A549 (cell line): Measurements from ENCODE around the gene RNF41.

Source experiments
- CHD2 ChIP-seq: fragments of 150-350 bp; IDR thresholded peaks from 2 replicates; pipeline ENCODE4 v1.6.1; 2014; ENCODE audit warnings: low read length; ENCODE audit not compliant: partially characterized antibody
- JUN ChIP-seq, 2 experiments: fragments of >200 bp; sonication (Bioruptor Twin); formaldehyde crosslinking; IDR thresholded peaks; 2 replicates in 1 of 2; 3 replicates in 1 of 2; pipeline ENCODE4 v1.6.1; 2016 to 2017
- POLR2A ChIP-seq: IDR thresholded peaks from 2 replicates; pipeline ENCODE4 v1.6.1; 2012; ENCODE audit warnings: mild to moderate bottlenecking, low read length
- RFX5 ChIP-seq: fragments of 450-650 bp; IDR thresholded peaks from 2 replicates; pipeline ENCODE4 v1.7.1; 2014; ENCODE audit warnings: antibody characterized with exemption, mild to moderate bottlenecking, moderate library complexity
- ZFP36 ChIP-seq: fragments of 450-650 bp; IDR thresholded peaks from 2 replicates; pipeline ENCODE4 v1.6.1; 2014; ENCODE audit warnings: borderline replicate concordance; ENCODE audit not compliant: partially characterized antibody

DNA sequence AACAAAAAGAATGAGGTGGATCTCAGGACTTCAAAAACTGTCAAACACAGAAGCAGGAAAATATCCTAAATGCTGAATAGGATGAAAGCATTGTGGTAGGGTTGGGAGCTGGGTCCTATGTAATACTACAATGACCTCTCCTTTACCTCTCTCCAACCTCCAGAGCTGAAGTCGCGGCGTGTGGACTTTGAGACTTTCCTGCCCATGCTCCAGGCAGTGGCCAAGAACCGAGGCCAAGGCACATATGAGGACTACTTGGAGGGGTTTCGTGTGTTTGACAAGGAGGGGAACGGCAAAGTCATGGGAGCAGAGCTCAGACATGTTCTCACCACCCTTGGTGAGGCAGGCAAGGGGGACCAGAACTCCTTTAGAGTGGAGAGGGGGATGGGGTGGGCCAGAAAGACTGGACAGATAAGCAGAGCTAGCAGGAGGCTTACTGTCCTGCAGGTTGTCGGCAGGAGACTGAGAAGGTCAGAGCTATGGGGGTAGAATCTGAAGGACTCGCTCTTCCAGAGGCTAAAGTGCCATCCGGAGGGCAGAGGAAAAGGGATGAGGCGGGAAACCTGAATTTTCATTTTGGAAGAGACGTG is 66.4 kb downstream of the RNF41 start:
- TF ChIP-seq CHD2 (no peak), JUN (IDR thresholded peaks at IDR 0.05) (no peak), ZFP36 (no peak), POLR2A (no peak), RFX5 (no peak)
